ENCODE results near the gene FMN1.

Gene FMN1

DNA sequence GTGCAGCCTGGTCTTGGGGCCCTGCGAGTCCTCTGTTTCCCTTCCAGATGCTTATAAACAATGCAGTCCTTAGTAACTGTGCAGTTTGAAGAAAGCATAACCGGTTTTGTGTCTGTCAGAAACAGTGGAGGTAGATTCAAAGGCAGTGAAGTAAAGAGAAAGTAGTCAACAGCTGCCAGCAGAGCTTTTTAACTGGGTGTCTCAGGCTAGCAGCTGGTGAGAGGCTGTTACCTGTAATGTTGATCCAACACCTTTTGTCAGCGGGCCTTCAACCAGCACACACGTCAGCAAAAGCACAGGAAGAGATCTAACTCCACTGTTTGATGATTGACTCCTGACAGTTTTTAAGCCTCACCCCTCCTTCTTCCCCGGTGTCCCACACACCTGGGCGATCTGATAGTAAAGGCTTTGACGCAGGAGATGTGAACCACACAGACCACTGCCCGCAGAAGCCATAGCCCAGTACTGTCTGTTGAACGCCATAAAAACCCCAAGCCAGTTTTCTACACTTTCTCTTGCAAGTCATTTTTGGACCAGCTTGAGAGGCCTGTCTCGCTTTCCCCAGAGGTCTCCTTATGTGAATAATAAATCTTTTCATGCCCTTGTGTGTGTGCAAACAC lies 178.0 kb downstream of the FMN1 start:
- DNase-seq (ENCODE audit: low read depth, low spot score), result no peak

DNA sequence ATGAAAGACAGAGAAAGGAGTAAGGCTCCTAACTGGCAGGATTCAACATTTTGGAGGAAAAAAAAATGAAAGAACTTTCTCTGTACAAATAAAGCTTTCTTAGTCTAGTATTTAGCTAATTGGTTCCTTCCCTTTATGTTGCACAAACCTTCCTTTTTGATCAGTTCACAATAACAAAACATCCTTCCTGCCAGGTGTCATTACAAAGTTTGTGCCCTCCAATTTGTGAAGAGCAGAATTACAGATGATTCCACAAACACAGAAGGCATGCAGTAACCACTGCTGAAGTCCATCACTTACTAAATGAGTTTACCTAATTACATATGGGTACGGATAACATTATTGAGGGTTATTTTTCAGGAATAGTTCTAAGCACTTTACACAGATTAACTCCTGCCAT lies 179.9 kb downstream of the FMN1 start:
- no peak for DNase-seq (ENCODE audit: low read depth, low spot score)

DNA sequence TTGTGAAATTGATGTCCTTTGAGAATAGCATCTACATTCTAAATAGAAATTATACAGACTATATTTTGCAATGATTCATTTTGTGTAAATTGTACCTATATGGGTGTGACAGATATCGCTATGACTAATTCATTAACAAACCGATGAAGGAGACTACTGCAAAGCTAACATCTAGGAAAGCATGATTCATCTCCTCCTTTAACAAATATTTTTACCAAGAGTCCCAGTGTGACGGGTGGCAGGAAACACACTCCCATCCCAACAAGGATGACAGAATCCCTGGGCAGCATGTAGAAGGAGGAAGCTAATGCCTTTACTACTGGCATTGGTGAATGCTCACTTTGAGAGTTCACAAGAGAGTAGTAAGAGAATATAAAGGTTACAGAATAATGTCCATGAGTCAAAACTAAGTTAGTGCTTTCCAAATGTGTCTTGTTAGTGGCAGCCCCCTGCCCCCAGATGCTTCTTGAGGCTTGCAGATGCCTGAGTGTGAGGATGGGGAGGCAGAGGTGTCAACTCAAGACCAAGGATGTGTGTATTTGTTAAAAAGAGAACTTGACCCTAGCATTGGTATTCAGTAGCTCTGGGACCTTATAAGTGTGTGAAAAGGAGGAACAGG lies 180.6 kb downstream of the FMN1 start:
- no peak for DNase-seq (ENCODE audit: low read depth, low spot score)

DNA sequence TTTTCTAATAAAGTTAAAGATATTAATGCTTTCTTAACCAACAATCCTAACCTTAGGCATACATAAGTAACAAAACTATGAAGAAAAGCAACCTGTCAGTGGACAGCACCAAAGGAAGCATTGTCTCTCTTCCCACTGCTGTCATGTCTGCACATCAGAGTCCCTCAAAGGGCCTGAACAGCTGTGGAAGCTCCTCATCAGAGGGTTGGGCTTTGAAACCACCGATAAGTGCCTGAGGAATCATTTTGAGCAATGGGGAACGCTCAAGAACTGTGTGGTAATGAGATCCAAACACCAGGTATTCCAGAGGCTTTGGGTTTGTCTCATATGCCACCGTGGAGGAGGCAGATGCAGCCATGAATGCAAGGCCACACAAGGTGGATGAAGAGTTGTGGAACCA lies 182.5 kb downstream of the FMN1 start:
- DNase-seq (ENCODE audit: low read depth, low spot score), result no peak

DNA sequence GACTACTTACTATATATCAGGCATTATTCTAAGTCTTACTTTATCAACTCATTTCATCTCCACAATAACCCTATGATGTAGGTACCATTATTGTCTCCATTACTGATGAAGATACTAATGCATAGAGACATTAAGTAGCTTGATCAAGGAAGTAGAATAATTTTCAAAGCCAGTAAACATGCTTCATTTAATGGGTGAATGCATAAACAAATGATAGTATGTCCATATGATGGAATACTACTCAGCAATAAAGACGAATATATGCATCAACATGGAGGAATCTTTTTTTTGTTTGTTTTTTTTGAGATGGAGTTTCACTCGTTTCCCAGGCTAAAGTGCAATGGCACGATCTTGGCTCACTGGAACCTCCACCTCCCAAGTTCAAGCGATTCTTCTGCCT lies 184.9 kb downstream of the FMN1 start:
- no peak for DNase-seq (ENCODE audit: low read depth, low spot score)

DNA sequence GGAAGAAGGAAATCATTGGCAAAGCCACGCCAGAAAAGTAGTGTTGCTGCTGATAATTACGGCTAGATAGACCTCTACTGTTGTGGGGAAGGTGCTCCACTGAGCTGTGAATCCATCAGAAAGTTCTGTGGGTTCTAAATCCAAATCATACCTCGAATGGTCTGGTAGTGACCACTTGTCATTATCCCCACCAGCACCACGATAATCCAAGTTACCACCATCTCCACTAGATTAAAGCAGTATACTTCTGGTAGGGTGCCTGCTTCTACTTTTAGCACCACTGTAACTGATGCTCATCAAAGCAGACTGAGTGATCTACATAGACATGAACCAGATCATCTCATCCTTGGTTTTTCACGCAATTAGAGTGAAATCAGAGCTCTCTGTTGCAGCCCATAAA lies 185.5 kb downstream of the FMN1 start:
- no peak for DNase-seq (ENCODE audit: low read depth, low spot score)

DNA sequence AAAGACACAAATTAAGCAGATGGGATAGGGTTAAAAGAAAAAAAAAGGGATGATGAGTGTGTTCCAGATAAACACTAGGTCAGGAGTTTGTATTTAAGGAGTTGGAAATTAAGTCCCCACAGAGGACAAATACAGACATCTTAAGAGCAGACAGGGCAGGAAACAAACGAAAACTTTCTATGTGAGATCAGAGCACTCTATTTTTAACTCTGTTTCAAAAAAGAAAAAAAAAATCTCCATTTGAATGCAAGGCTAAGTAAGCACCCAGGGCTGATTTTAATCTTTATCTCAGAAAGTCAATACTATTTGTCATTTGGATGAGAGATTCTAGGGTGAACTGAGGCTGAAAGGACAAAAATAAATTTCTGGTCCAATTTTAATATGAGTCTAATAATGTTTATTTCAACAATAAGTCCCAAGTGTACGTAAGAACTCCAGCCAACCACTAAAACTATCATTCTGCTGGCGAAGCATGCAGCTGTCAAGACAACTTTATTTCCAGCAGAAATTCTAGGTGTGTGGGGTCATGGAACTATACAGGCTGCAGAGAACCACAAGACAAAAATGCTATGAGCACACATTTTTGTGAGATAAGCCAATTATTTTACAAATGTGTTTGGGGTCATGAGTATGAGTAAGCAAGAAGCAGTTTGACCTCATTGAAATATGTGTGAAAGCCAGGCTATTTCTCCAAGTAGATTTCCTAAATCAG lies 186.1 kb downstream of the FMN1 start:
- no peak for DNase-seq (ENCODE audit: low read depth, low spot score)

DNA sequence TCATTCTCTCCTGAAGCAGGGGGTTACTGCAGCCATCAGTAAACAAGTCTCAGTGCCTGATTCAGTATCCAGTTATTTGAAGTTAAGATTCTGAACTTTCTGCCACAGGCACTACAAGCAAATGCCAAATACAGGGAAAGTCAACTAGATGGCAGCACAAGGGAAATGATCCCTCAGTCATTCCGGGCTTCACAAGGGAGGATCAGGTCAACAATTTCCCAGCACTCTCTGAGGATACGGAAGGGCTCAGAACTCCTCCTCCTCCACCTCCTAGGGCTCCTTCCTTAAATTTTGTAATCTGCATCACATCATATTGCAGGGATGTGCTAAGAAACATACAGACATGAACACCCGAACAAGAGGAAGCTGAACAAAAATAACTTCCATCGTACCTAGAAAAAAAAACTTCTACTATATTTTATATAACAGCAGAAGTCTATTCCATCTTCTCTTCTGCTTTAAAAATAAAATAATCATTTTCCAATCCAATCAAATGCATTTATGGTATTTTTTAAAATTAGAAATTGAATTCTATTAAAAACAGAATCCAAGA lies 187.1 kb downstream of the FMN1 start:
- DNase-seq (ENCODE audit: low read depth, low spot score), result no peak

DNA sequence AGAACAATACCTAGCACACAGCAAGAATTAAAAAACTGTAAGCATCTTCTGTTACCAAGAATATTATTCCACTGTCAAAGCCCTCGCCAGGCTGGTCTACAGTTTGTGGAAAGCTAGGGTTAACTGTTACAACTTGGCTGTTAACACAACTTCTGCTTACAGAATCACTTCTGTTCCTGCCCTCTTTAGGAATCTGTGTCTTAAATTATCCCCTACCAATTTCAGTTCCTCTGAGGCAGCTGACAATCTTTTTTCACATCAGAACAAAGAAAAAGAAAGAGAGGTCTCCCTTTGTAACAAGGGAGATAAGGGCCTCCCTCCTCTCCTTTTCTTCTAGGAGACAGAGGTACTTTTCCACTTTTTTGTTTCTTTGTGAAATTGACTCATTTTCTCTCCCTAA lies 188.9 kb downstream of the FMN1 start:
- no peak for DNase-seq (ENCODE audit: low read depth, low spot score)

DNA sequence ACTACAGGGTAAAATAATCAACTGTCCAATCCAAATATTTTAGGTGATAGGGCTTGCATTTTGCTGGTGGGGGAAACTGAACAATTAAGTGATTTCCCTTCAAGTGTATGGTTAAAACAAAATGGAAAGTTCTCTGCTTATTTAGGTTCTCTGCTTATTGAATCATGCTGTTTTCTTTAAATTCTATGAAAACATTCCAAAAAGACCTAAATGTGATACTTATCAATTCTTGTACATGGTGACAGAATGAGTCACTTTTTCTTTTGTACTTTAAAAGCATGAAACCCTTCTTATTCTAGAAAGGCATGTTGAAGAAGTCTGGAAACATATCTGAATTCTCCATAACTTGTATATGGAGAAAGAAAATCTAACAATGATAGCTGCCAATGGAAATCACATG lies 192.6 kb downstream of the FMN1 start:
- DNase-seq (ENCODE audit: low read depth, low spot score), result no peak

DNA sequence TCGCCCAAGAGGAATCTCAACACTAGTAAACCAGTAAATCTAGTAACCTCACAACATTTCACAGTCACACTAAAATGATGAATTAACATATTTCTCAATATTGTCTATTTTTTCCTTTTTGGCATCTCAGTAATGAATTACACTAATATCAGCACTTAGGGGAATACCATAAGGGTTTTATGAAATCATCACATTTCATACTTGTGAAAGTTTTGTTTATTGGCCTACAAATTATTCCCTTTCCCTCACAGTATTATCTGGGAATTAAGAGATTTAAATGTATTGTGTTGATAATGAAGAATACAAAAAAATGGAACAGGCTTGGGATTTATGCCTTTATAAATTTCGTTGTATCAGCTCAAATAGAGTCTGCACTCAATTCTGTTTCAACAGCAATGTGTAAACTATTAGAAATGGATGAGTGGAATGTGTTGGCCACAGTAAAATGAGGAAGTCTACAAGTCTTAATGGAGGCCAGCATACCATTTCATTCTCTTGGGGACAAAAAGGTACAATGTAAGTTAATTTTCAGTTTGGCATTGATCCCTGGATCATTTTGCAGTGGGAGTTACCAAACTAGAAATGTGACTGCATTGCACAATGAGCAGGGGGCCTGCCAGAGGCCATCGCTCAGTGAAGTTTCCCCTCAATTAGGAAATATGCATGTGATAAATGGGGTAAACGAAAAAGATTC lies 195.4 kb downstream of the FMN1 start:
- DNase-seq (ENCODE audit: low read depth, low spot score), result no peak

DNA sequence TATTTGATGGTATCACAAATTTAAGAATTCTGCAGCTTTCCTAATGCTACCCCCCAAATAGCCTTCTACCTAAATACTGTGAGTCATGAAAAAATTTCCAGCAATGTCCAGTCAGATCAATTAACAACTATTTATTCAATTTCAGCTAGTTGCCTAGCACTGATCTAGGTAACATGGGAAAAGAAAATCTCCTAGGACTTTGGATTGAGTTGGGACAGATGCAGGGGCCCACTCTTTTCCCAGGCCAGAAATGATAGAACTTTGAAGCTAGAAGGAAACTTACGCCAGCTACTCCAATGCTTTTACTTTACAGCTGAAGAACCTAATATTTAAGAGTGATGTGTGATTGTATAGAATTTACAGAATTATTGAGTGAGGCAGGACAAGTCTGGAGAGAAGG lies 196.3 kb downstream of the FMN1 start:
- DNase-seq (ENCODE audit: low read depth, low spot score), result no peak

DNA sequence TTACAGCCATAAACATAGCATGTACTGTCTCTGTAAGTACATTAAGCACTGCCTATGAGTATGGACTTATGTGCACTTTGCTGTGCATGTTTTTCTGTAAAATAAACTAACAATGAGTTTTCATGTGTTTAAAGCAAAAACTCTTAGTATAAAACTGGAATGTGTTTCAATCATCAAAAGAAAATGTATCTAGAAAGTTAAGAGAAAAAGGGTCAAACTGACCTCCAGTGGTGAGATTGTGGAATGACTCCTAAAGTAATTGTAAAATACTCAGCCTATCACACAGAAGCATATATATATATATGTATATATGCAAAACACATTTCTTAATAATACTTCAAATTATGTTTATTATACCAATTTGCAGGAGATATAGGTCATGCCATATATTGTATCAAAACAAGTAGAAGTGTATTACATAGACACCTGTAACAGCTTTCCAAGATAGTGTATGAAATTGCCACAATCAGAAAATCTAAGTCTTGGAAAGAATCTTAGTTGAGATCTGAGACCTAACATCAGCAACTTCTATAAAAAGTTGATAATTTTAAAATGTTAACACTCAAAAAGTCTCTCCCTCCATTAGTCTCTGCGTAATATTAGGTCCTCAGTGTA lies 199.6 kb downstream of the FMN1 start:
- no peak for DNase-seq (ENCODE audit: low read depth, low spot score)

DNA sequence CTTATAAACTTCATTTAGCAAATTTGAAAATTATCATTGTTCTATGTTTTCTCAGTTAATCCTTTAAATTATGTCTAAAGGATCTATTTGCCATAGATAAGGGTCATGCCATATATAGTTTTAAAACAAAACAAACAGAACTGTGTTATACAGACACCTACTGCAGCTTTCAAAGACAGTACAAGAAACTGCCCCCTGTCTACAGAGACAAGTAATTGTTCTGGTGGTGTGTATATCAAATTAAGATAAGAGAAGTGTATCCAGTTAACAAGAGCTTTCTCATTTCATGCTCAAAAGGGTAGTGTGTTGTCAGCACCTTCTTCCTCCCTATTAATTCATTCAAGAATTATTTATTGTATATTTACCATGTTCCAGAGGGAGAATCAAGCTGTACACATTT lies 201.2 kb downstream of the FMN1 start:
- no peak for DNase-seq (ENCODE audit: low read depth, low spot score)

DNA sequence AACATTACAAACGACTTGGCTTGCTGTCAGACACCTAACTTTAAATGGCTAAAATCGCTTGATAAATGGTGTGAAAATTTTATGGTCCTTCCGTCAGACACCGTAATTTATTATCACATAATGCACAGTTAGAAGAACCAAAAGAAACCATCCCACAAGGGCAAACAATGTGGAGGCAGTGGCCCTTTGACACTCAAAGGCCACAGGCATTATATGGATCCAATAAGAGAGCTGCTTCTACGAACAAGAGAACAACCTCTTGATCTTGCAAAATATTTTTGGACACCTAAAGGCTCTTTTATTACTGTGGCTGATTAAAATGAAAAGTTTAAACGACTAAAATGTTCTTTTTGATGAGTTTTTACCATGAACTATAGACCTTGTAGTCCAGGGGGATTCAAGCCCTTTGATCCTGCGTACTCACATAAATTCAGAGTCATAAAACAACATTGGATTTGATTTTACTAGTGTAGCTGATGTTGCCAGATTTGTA lies 202.8 kb downstream of the FMN1 start:
- no peak for DNase-seq (ENCODE audit: low read depth, low spot score)

DNA sequence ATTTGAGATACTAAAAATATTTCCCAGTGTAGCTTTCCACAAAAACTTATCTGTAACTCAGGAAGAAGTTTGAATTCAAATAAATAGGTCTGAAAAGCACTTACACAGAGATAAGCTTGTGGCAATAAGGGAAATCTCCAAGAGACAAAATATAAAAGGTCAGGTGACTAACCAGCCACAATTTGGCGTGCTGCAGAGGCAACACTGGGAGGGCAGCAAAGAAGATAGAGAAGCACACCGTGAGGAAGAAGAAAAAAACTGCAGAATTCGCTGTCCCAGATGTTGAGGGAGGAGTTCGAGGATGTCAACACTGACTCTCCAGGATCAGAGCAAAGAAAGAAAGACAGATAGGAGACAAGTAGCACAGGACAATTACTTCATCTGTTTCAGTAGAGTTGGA lies 204.4 kb downstream of the FMN1 start:
- no peak for DNase-seq (ENCODE audit: low read depth, low spot score)

DNA sequence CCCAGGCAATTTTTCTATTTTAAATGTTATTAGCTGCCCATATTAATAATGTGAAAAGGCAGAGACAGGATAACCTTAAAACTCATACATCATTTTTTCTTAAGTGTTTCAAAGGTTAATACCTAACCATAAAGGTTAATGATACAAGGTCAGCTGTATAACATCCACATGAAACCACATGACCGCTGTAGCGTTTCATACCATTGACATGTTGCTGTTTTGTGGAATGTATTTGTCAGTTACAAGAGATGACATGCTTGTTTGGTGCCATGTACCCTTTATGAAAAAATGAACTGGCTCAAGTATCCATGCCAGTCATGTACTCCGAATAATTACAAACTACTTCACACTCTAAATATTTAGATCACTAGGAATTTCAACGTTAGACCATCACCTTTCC lies 207.4 kb downstream of the FMN1 start:
- DNase-seq (ENCODE audit: low read depth, low spot score), result no peak

DNA sequence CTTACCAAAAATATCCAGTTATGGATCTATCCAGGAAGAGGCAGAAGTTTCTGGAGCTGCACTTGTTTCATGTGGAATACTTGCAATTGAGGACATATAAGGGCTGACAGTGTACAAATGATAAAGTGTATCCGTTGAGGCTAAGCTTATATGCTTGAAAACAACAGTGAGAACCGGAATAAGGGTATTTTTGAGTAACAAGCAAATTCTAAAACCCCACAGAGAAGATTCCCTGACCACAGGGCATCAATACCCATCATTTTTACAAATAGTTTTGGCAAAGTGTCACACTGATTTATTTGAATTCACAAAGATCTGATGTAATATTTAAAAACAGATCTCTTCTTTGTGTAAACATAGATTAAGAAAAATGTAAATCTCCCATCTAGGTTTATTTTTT lies 208.4 kb downstream of the FMN1 start:
- DNase-seq (ENCODE audit: low read depth, low spot score), result no peak

DNA sequence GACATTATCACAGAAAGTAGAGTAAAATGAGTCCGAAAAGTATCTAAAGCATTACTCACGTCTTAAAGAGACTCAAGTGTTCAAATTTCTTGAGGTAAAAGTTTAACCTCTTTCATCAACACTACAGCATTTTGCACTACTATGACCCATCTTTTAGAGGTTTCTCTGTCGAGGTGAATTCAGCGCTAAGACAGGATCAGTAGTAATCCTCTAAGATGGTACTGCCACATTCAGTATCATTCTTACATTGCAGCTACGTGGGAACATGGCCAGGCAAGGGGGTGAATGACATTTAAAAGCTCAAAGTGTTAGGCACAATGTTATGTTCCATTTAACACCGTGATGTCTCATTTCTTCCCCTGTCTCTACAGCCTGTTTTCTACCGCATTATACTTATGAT lies 210.8 kb downstream of the FMN1 start:
- no peak for DNase-seq (ENCODE audit: low read depth, low spot score)

DNA sequence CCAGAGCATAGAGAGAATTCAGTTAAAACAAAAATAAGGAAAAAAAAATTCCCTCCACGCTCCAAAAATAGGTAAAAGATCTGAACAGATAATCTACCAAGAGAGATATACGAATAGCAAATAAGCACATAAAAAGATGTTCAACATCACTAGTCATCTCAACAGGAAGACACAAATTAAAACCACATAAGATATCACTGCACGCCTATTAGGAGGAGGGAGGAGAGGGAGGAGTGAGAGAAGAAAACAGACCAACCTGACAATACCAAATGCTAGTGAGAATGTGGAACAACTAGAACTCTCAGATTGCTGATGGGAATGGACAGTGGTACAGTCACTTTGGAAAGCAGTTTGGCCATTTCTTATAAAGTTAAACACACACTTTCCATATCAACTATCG lies 212.5 kb downstream of the FMN1 start:
- DNase-seq (ENCODE audit: low read depth, low spot score), result no peak

DNA sequence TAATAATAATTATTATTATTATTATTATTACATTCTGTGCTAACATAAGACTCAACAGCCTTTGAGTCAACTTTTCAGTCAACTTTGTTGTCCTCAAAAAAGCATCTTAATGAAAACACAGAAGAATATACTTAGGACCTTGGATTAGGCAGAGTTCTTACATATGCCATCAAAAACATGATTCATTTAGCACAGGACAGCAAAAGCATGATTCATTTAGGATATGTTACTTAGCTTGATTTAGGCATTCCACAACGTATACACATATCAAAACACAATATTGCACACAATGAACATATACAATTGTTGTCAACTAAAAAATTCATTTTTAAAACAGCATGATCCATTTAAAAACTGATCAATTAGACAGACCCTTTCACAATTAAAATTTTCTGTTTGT lies 213.0 kb downstream of the FMN1 start:
- no peak for DNase-seq (ENCODE audit: low read depth, low spot score)

DNA sequence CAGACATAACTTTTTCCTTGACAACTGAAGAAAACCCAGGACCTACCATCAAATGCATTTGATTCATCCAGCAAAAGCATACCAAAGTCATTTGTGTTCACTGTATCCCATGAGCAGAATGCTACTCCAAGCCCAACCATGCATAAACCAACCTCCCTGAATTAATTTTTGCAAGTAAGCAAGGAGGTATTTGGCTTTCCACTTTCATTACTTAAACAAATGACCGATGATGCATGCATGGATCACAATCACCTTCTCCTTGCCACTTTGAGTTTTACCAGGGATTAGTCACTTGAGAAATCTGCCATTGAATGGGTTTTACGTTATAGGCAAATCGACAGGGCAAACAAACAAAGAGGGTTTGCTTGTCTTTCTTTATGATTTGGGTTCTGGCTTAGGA lies 214.8 kb downstream of the FMN1 start:
- no peak for DNase-seq (ENCODE audit: low read depth, low spot score)

All from activated naive CD8-positive, alpha-beta T cell treated with anti-CD3 and anti-CD28 coated beads, Interleukin-2, amount 50 U/mL, for 16 hours (primary cell).